A549 (cell line): ENCODE results near the gene MFSD6L.

Experiments used
- CBX2 ChIP-seq: fragments of 200-600 bp; sonication (generic); IDR thresholded peaks from 2 replicates; pipeline ENCODE4 v1.6.1; 2016; ENCODE audit warnings: low read depth, mild to moderate bottlenecking, borderline replicate concordance
- CTCF ChIP-seq: fragments of >200 bp; sonication (Bioruptor Twin); formaldehyde crosslinking; IDR thresholded peaks from 3 replicates; pipeline ENCODE4 v1.5.1; 2016
- POLR2AphosphoS2 ChIP-seq: conservative IDR thresholded peaks from 2 replicates; pipeline ENCODE4 v1.6.1; 2012; ENCODE audit warnings: low read length, improper control_type of control experiment, inconsistent platforms

GRCh38 chr17:8835631-8836364 lies 36.6 kb upstream of the MFSD6L start:
- TF ChIP-seq CTCF (no peak), CBX2 (no peak), POLR2AphosphoS2 (no peak)
